Stomach smooth muscle (tissue), 2 donors: ENCODE results near the gene IQGAP1.

Experiments used
- H3K27ac ChIP-seq: one replicate; pipeline ENCODE4 v1.7.0; 2013; ENCODE audit warnings: mild to moderate bottlenecking, low read length, inconsistent platforms
- H3K27me3 ChIP-seq, 2 donors: one replicate each; pipeline ENCODE4 v1.7.0; 2013; ENCODE audit warnings: low read length in 2 of 2; ENCODE audit not compliant: insufficient read depth in 2 of 2, control insufficient read depth in 1 of 2
- H3K36me3 ChIP-seq, 2 donors: one replicate each; pipeline ENCODE4 v1.7.0; 2013; ENCODE audit warnings: low read length in 2 of 2; ENCODE audit not compliant: control insufficient read depth in 2 of 2, insufficient read depth in 2 of 2
- H3K4me1 ChIP-seq: one replicate; pipeline ENCODE4 v1.7.0; 2013; ENCODE audit warnings: low read length; ENCODE audit not compliant: control insufficient read depth, insufficient read depth
- H3K4me3 ChIP-seq, 2 donors: one replicate each; pipeline ENCODE4 v1.7.0; 2013; ENCODE audit warnings: low read length in 2 of 2
- H3K9ac ChIP-seq, 2 donors: one replicate each; pipeline ENCODE4 v1.7.0; 2013; ENCODE audit warnings: low read length in 2 of 2, mild to moderate bottlenecking in 1 of 2
- H3K9me3 ChIP-seq, 2 donors: one replicate each; pipeline ENCODE4 v1.7.0; 2013; ENCODE audit warnings: low read length in 2 of 2; ENCODE audit not compliant: control insufficient read depth in 2 of 2
- donor health status: healthy.
- donor health status: Pancreatic carcinoma.

The IQGAP1 gene

GRCh38 chr15:90469723-90470122 is 81.7 kb downstream of the IQGAP1 start:
- Histone ChIP-seq H3K27ac (no peak overlapping the region), H3K27me3 (no peaks in the 10 kb centered on the region), H3K36me3 (peaks cover 38 to 39% of the 10 kb centered on the region in 2 donors), H3K4me1 (no peaks in the 10 kb centered on the region), H3K4me3 (no peak overlapping the region), H3K9ac (no peak overlapping the region), H3K9me3 (no peaks in the 10 kb centered on the region)

- Histone ChIP-seq H3K27ac (no peak overlapping the region), H3K36me3 (peaks cover 38 to 39% of the 10 kb centered on the region in 2 donors)
Observed at GRCh38 chr15:90470453-90470852, 82.4 kb downstream of the IQGAP1 start.

GRCh38 chr15:90471126-90471525 is 83.1 kb downstream of the IQGAP1 start:
- Histone ChIP-seq H3K4me1 (no peaks in the 10 kb centered on the region), H3K27me3 (no peaks in the 10 kb centered on the region), H3K9me3 (no peaks in the 10 kb centered on the region), H3K9ac (no peak overlapping the region), H3K4me3 (no peak overlapping the region), H3K27ac (no peak overlapping the region), H3K36me3 (peaks cover 36 to 39% of the 10 kb centered on the region in 2 donors)

More at GRCh38 chr15:90470453-90470852, 82.4 kb downstream of the IQGAP1 start:
- H3K9me3 ChIP-seq = no peaks in the 10 kb centered on the region
- no peaks in the 10 kb centered on the region for H3K4me1 ChIP-seq
- H3K9ac ChIP-seq = no peak overlapping the region
- no peak overlapping the region for H3K4me3 ChIP-seq
- no peaks in the 10 kb centered on the region for H3K27me3 ChIP-seq

GRCh38 chr15:90471769-90472168 is 83.7 kb downstream of the IQGAP1 start:
- H3K9me3 ChIP-seq = no peaks in the 10 kb centered on the region
- peaks cover 38% of the 10 kb centered on the region in 2 donors for H3K36me3 ChIP-seq
- H3K4me3 ChIP-seq = no peak overlapping the region
- H3K4me1 ChIP-seq = no peaks in the 10 kb centered on the region
- H3K27me3 ChIP-seq = no peaks in the 10 kb centered on the region
- no peak overlapping the region for H3K27ac ChIP-seq
- no peak overlapping the region for H3K9ac ChIP-seq

- H3K27me3 ChIP-seq = no peaks in the 10 kb centered on the region
- no peak overlapping the region for H3K4me3 ChIP-seq
- H3K36me3 ChIP-seq = peaks cover 53 to 64% of the 10 kb centered on the region in 2 donors
- no peaks in the 10 kb centered on the region for H3K9me3 ChIP-seq
- H3K4me1 ChIP-seq = no peaks in the 10 kb centered on the region
- no peak overlapping the region for H3K9ac ChIP-seq
- H3K27ac ChIP-seq = no peak overlapping the region
Observed at GRCh38 chr15:90478846-90479481, 90.9 kb downstream of the IQGAP1 start.

- Histone ChIP-seq H3K27me3 (no peaks in the 10 kb centered on the region), H3K9ac (no peak overlapping the region), H3K9me3 (no peaks in the 10 kb centered on the region), H3K4me1 (no peaks in the 10 kb centered on the region), H3K4me3 (no peak overlapping the region), H3K27ac (no peak overlapping the region), H3K36me3 (peaks cover 49 to 64% of the 10 kb centered on the region in 2 donors)
Observed at GRCh38 chr15:90479656-90480055, 91.6 kb downstream of the IQGAP1 start.

- Histone ChIP-seq H3K27ac (no peak overlapping the region), H3K4me3 (no peak overlapping the region), H3K36me3 (peaks cover 55 to 72% of the 10 kb centered on the region in 2 donors), H3K9ac (no peak overlapping the region), H3K9me3 (no peaks in the 10 kb centered on the region), H3K27me3 (no peaks in the 10 kb centered on the region), H3K4me1 (no peaks in the 10 kb centered on the region)
Observed at GRCh38 chr15:90481023-90481422, 93.0 kb downstream of the IQGAP1 start.

GRCh38 chr15:90482124-90483011 is 94.3 kb downstream of the IQGAP1 start:
- H3K4me3 ChIP-seq = no peak overlapping the region
- H3K36me3 ChIP-seq = peaks cover 53 to 75% of the 10 kb centered on the region in 2 donors
- H3K4me1 ChIP-seq = no peaks in the 10 kb centered on the region
- peak overlapping the region in 1 of 2 donors; percentile 21 for H3K9ac ChIP-seq
- no peaks in the 10 kb centered on the region for H3K27me3 ChIP-seq
- H3K9me3 ChIP-seq = no peaks in the 10 kb centered on the region
- H3K27ac ChIP-seq = no peak overlapping the region

GRCh38 chr15:90483012-90483307 is 94.9 kb downstream of the IQGAP1 start:
- Histone ChIP-seq H3K27me3 (no peaks in the 10 kb centered on the region), H3K9me3 (no peaks in the 10 kb centered on the region), H3K36me3 (peaks cover 57 to 73% of the 10 kb centered on the region in 2 donors), H3K9ac (no peak overlapping the region), H3K4me1 (no peaks in the 10 kb centered on the region), H3K27ac (no peak overlapping the region), H3K4me3 (no peak overlapping the region)

GRCh38 chr15:90483637-90484036 is 95.6 kb downstream of the IQGAP1 start:
- H3K36me3 ChIP-seq = peaks cover 60 to 68% of the 10 kb centered on the region in 2 donors
- H3K27ac ChIP-seq = no peak overlapping the region
- H3K27me3 ChIP-seq = no peaks in the 10 kb centered on the region
- no peak overlapping the region for H3K9ac ChIP-seq
- no peaks in the 10 kb centered on the region for H3K4me1 ChIP-seq
- no peaks in the 10 kb centered on the region for H3K9me3 ChIP-seq
- no peak overlapping the region for H3K4me3 ChIP-seq

- no peak overlapping the region for H3K27ac ChIP-seq
- no peak overlapping the region for H3K9ac ChIP-seq
- H3K36me3 ChIP-seq = peaks cover 62 to 80% of the 10 kb centered on the region in 2 donors
- H3K27me3 ChIP-seq = no peaks in the 10 kb centered on the region
- H3K4me1 ChIP-seq = no peaks in the 10 kb centered on the region
- H3K4me3 ChIP-seq = no peak overlapping the region
- no peaks in the 10 kb centered on the region for H3K9me3 ChIP-seq
Observed at GRCh38 chr15:90487186-90487585, 99.1 kb downstream of the IQGAP1 start.
